HepG2 (cell line): ENCODE measurements around the gene BCL7A. TPM values are rescaled to one million over a fixed set of nuclear protein-coding genes. Genes with fewer than 3 reads are reported as not detected.

Experiments used
- ATF5 ChIP-seq: sonication (generic); formaldehyde crosslinking; IDR thresholded peaks from 2 replicates; pipeline ENCODE4 v1.4.0; 2020; ENCODE audit warnings: mild to moderate bottlenecking, low read depth, missing genetic modification reagents
- CEBPZ ChIP-seq: IDR thresholded peaks from 2 replicates; pipeline ENCODE4 v1.6.1; 2012; ENCODE audit warnings: low read length, improper control_type of control experiment
- DDIT3 ChIP-seq: sonication (generic); formaldehyde crosslinking; IDR thresholded peaks from 2 replicates; pipeline ENCODE4 v1.4.0; 2020; ENCODE audit warnings: mild to moderate bottlenecking, missing genetic modification reagents
- GFI1 ChIP-seq: sonication (generic); formaldehyde crosslinking; IDR thresholded peaks from 2 replicates; pipeline ENCODE4 v1.5.0; 2020; ENCODE audit warnings: missing genetic modification reagents, mild to moderate bottlenecking, borderline replicate concordance
- MXI1 ChIP-seq: IDR thresholded peaks from 3 replicates; pipeline ENCODE4 v1.6.1; 2012; ENCODE audit warnings: low read depth, low read length, inconsistent platforms, borderline replicate concordance
- NCOR1 ChIP-seq: fragments of 200-600 bp; sonication (generic); IDR thresholded peaks from 2 replicates; pipeline ENCODE4 v1.7.0; 2017; ENCODE audit warnings: antibody characterized with exemption, low read length, borderline replicate concordance
- ONECUT2 ChIP-seq: sonication (generic); formaldehyde crosslinking; IDR thresholded peaks from 2 replicates; pipeline ENCODE4 v1.4.0; 2020; ENCODE audit warnings: missing genetic modification reagents
- TAF15 ChIP-seq: fragments of 200-400 bp; formaldehyde crosslinking; IDR thresholded peaks from one replicate; pipeline ENCODE4 v1.6.1; 2018; ENCODE audit warnings: mild to moderate bottlenecking, low read depth, low read length; ENCODE audit not compliant: poor library complexity, severe bottlenecking
- TBX2 ChIP-seq: sonication (generic); formaldehyde crosslinking; IDR thresholded peaks from 2 replicates; pipeline ENCODE4 v1.5.0; 2020; ENCODE audit warnings: missing genetic modification reagents, mild to moderate bottlenecking, borderline replicate concordance
- THAP8 ChIP-seq: sonication (generic); formaldehyde crosslinking; IDR thresholded peaks from 2 replicates; pipeline ENCODE4 v1.5.1; 2020; ENCODE audit warnings: missing genetic modification reagents, mild to moderate bottlenecking, borderline replicate concordance
- ZHX1 ChIP-seq: sonication (generic); formaldehyde crosslinking; IDR thresholded peaks from 2 replicates; pipeline ENCODE4 v1.8.1; 2022; ENCODE audit warnings: low read depth, mild to moderate bottlenecking, missing genetic modification reagents
- ZNF142 ChIP-seq: sonication (generic); formaldehyde crosslinking; IDR thresholded peaks from 2 replicates; pipeline ENCODE4 v1.4.0; 2020; ENCODE audit warnings: missing genetic modification reagents
- ZNF451 ChIP-seq: sonication (generic); formaldehyde crosslinking; IDR thresholded peaks from 2 replicates; pipeline ENCODE4 v1.5.0; 2020; ENCODE audit warnings: mild to moderate bottlenecking, missing genetic modification reagents
- ZNF652 ChIP-seq: IDR thresholded peaks from 2 replicates; pipeline ENCODE4 v1.6.1; 2016; ENCODE audit warnings: low read depth, borderline replicate concordance
- polyA plus RNA-seq, 8 experiments: library from polyadenylated mRNA; depleted of rRNA in 3 of 8; stranded (reverse) in 7 of 8; unstranded in 1 of 8; fragments of >200 nt; fragmentation: Illumina TruSeq in 4 of 8; extraction: Trizol in 4 of 8; gene quantifications; 2 replicates each; pipeline versions ENCODE4 v1.2.1 to v1.2.3, GENCODE V29; 2011 to 2016; ENCODE audit warnings: low read depth in 4 of 8, missing spikeins in 1 of 8, mixed read lengths in 1 of 8; ENCODE audit not compliant: insufficient read depth in 1 of 8
- total RNA-seq, 5 experiments: library from RNA; depleted of rRNA; stranded (reverse); fragments of >200 nt; fragmentation: Illumina TruSeq; extraction: Trizol; gene quantifications; 2 replicates each; pipeline ENCODE4 v1.2.3, GENCODE V29; 2016; ENCODE audit warnings: low read depth in 1 of 5

BCL7A gene
- total and polyA plus RNA-seq, 2 of the 13 experiments (the other 11 are each of a cell fraction or from before 2014, with no cell fraction given): 4.1 to 6.2 TPM

- no peak for TF ChIP-seq CEBPZ
- TF ChIP-seq ZNF451 (CRISPR knock-in tag): no peak
- peak; percentile 29; the same call in 1 of the 2 replicates for TF ChIP-seq TBX2 (CRISPR knock-in tag)
- no peak for TF ChIP-seq GFI1 (CRISPR knock-in tag)
- TF ChIP-seq ATF5: no peak
- TF ChIP-seq THAP8 (CRISPR knock-in tag): no peak
- no peak for TF ChIP-seq DDIT3 (CRISPR knock-in tag)
- TF ChIP-seq TAF15: no peak
- no peak for TF ChIP-seq MXI1
- no peak for TF ChIP-seq ZNF652 (CRISPR knock-in tag)
- 0 out of 2 replicates have a peak, but pooled peaks have one; percentile 20 for TF ChIP-seq ZHX1
- TF ChIP-seq ONECUT2 (CRISPR knock-in tag): no peak
- no peak for TF ChIP-seq ZNF142 (CRISPR knock-in tag)
- 0 out of 2 replicates have a peak, but pooled peaks have one; percentile 7 for TF ChIP-seq NCOR1
Observed at GRCh38 chr12:122063694-122064024, 42.0 kb downstream of the BCL7A start (continued).
